GM12878 (cell line): ENCODE measurements around the gene CNDP1. TPM values are rescaled to one million over a fixed set of nuclear protein-coding genes. Genes with fewer than 3 reads are reported as not detected.

Experiments used
- ATF3 ChIP-seq: IDR thresholded peaks from 2 replicates; pipeline ENCODE4 v1.6.1; 2011; ENCODE audit warnings: low read depth, mild to moderate bottlenecking, low read length, moderate library complexity, borderline replicate concordance; ENCODE audit errors: extremely low read depth
- ATF7 ChIP-seq: fragments of 450-650 bp; IDR thresholded peaks from 2 replicates; pipeline ENCODE4 v1.6.1; 2016; ENCODE audit warnings: low read depth, mild to moderate bottlenecking
- BHLHE40 ChIP-seq, 2 experiments: fragments of 450-650 bp in 1 of 2; IDR thresholded peaks; 2 replicates each; pipeline ENCODE4 v1.6.1; 2011 to 2017; ENCODE audit warnings: low read depth in 2 of 2, borderline replicate concordance in 1 of 2, improper control_type of control experiment in 1 of 2, low read length in 1 of 2, mild to moderate bottlenecking in 1 of 2
- CHD1 ChIP-seq: IDR thresholded peaks from 2 replicates; pipeline ENCODE4 v1.6.1; 2012; ENCODE audit warnings: low read depth, low read length, improper control_type of control experiment
- DPF2 ChIP-seq: fragments of 450-650 bp; IDR thresholded peaks from 2 replicates; pipeline ENCODE4 v1.6.1; 2017; ENCODE audit warnings: mild to moderate bottlenecking
- E2F4 ChIP-seq: IDR thresholded peaks from 2 replicates; pipeline ENCODE4 v1.6.1; 2012; ENCODE audit warnings: low read depth, low read length, improper control_type of control experiment
- EGR1 ChIP-seq, 2 experiments: IDR thresholded peaks; 1 replicate in 1 of 2; 2 replicates in 1 of 2; pipeline ENCODE4 v1.6.1; 2011 to 2012; ENCODE audit warnings: low read depth in 2 of 2, low read length in 2 of 2, borderline replicate concordance in 1 of 2, mild to moderate bottlenecking in 1 of 2, moderate library complexity in 1 of 2
- ETV6 ChIP-seq, 2 experiments: fragments of 450-650 bp in 1 of 2; IDR thresholded peaks in 1 of 2; conservative IDR thresholded peaks in 1 of 2; 2 replicates each; pipeline ENCODE4 v1.6.1; 2014; ENCODE audit warnings: antibody characterized with exemption in 1 of 2, borderline replicate concordance in 1 of 2, low read depth in 1 of 2, mild to moderate bottlenecking in 1 of 2, moderate library complexity in 1 of 2
- HDGF ChIP-seq: fragments of 450-650 bp; IDR thresholded peaks from 2 replicates; pipeline ENCODE4 v1.6.1; 2016; ENCODE audit warnings: antibody characterized with exemption
- IRF3 ChIP-seq: fragments of 450-650 bp; IDR thresholded peaks from 2 replicates; pipeline ENCODE4 v1.6.1; 2014; ENCODE audit warnings: mild to moderate bottlenecking
- IRF4 ChIP-seq: IDR thresholded peaks from 2 replicates; pipeline ENCODE4 v1.6.1; 2011; ENCODE audit warnings: low read depth, low read length
- KDM1A ChIP-seq: fragments of 200-600 bp; sonication (generic); IDR thresholded peaks from 2 replicates; pipeline ENCODE4 v1.6.1; 2016; ENCODE audit warnings: borderline replicate concordance
- MYB ChIP-seq: fragments of 150-350 bp; IDR thresholded peaks from 2 replicates; pipeline ENCODE4 v1.6.1; 2014; ENCODE audit warnings: mild to moderate bottlenecking, low read depth, low read length, borderline replicate concordance
- NBN ChIP-seq: fragments of 450-650 bp; IDR thresholded peaks from 2 replicates; pipeline ENCODE4 v1.6.1; 2016
- NR2C2 ChIP-seq: IDR thresholded peaks from 2 replicates; pipeline ENCODE4 v1.6.1; 2011; ENCODE audit warnings: borderline replicate concordance, low read depth; ENCODE audit not compliant: control insufficient read depth, insufficient read length
- PKNOX1 ChIP-seq: fragments of 450-650 bp; IDR thresholded peaks from 2 replicates; pipeline ENCODE4 v1.6.1; 2016; ENCODE audit warnings: mild to moderate bottlenecking
- POU2F2 ChIP-seq: IDR thresholded peaks from 3 replicates; pipeline ENCODE4 v1.6.1; 2011; ENCODE audit warnings: low read depth, mild to moderate bottlenecking, low read length, borderline replicate concordance
- RAD51 ChIP-seq: fragments of 450-650 bp; IDR thresholded peaks from 2 replicates; pipeline ENCODE4 v1.6.1; 2016; ENCODE audit warnings: moderate library complexity, mild to moderate bottlenecking, inconsistent platforms
- RELA ChIP-seq: fragments of 450-650 bp; IDR thresholded peaks from 2 replicates; pipeline ENCODE4 v1.8.0; 2014; ENCODE audit warnings: borderline replicate concordance; ENCODE audit not compliant: partially characterized antibody
- RFX5 ChIP-seq: IDR thresholded peaks from 2 replicates; pipeline ENCODE4 v1.6.1; 2011; ENCODE audit warnings: low read depth, low read length, improper control_type of control experiment
- SIX5 ChIP-seq: IDR thresholded peaks from 2 replicates; pipeline ENCODE4 v1.6.1; 2011; ENCODE audit warnings: mild to moderate bottlenecking, low read depth, low read length, moderate library complexity; ENCODE audit not compliant: severe bottlenecking
- SP1 ChIP-seq: IDR thresholded peaks from one replicate; pipeline ENCODE4 v1.6.1; 2011; ENCODE audit warnings: low read depth, low read length
- SREBF2 ChIP-seq: IDR thresholded peaks from 2 replicates; pipeline ENCODE4 v1.6.1; 2012; ENCODE audit warnings: mild to moderate bottlenecking, low read length
- SRF ChIP-seq, 2 experiments: IDR thresholded peaks; 2 replicates each; pipeline ENCODE4 v1.6.1; 2011; ENCODE audit warnings: low read depth in 2 of 2, low read length in 2 of 2, mild to moderate bottlenecking in 1 of 2, moderate library complexity in 1 of 2
- TCF7 ChIP-seq: IDR thresholded peaks from 2 replicates; pipeline ENCODE4 v1.6.1; 2014; ENCODE audit warnings: antibody characterized with exemption, borderline replicate concordance
- USF1 ChIP-seq: IDR thresholded peaks from 2 replicates; pipeline ENCODE4 v1.6.1; 2011; ENCODE audit warnings: borderline replicate concordance, low read depth, mild to moderate bottlenecking, moderate library complexity, mixed read lengths, low read length; ENCODE audit not compliant: insufficient read depth; ENCODE audit errors: extremely low read length
- YY1 ChIP-seq: IDR thresholded peaks from 2 replicates; pipeline ENCODE4 v1.6.1; 2011; ENCODE audit warnings: low read depth, mild to moderate bottlenecking, low read length
- ZSCAN29 ChIP-seq: fragments of 450-650 bp; IDR thresholded peaks from 2 replicates; pipeline ENCODE4 v1.6.1; 2017; ENCODE audit warnings: mild to moderate bottlenecking, moderate library complexity
- polyA plus RNA-seq, 11 experiments: library from polyadenylated mRNA; depleted of rRNA in 4 of 11; unstranded in 6 of 11; stranded (reverse) in 5 of 11; fragments of >200 nt; fragmentation: Nextera tagmentation in 4 of 11; fragmentation: Illumina TruSeq in 1 of 11; extraction: Ambion mirVana in 4 of 11; extraction: Trizol in 1 of 11; gene quantifications; 1 replicate in 1 of 11; 2 replicates in 10 of 11; pipeline versions ENCODE4 v1.2.1 to v1.2.3, GENCODE V29; 2011 to 2016; ENCODE audit warnings: inconsistent platforms in 2 of 11, missing spikeins in 2 of 11, low read depth in 1 of 11
- total RNA-seq, 4 experiments: library from RNA; depleted of rRNA in 3 of 4; stranded (reverse); fragments of >200 nt in 3 of 4; fragmentation: Illumina TruSeq in 1 of 4; extraction: Trizol in 1 of 4; gene quantifications; 2 replicates each; pipeline versions ENCODE4 v1.2.1 to v1.2.3, GENCODE V29; 2013 to 2021

CNDP1 gene
- total and polyA plus RNA-seq, 10 of the 15 experiments (the other 5 are each of a cell fraction or from before 2014, with no cell fraction given): 0.04 to 0.05 TPM; not detected in 8

GRCh38 chr18:74499633-74500032 is 34.7 kb upstream of the CNDP1 start (continued):
- TF ChIP-seq USF1: no peak
- no peak for TF ChIP-seq ZSCAN29
- TF ChIP-seq SIX5: no peak
- no peak for TF ChIP-seq SRF (IDR thresholded peaks at IDR 0.05; ENCODE audit: low read depth in 2 of 2, low read length in 2 of 2)
- no peak for TF ChIP-seq RELA
- TF ChIP-seq MYB: no peak
- TF ChIP-seq IRF3: no peak
- no peak for TF ChIP-seq KDM1A
- no peak for TF ChIP-seq SP1
- no peak for TF ChIP-seq CHD1
- TF ChIP-seq EGR1 (IDR thresholded peaks at IDR 0.05; ENCODE audit: borderline replicate concordance in 1 of 2, low read depth in 2 of 2, low read length in 2 of 2): no peak
- TF ChIP-seq NBN: no peak
- TF ChIP-seq HDGF: no peak
- TF ChIP-seq RAD51: peak; percentile 66
- TF ChIP-seq BHLHE40 (IDR thresholded peaks at IDR 0.05; ENCODE audit: borderline replicate concordance in 1 of 2, low read depth in 2 of 2, low read length in 1 of 2): peak in 1 of 2 experiments; percentile 55; a peak in 1 of 4 replicates
- no peak; a peak in 1 of 4 replicates for TF ChIP-seq ETV6 (conservative IDR thresholded peaks at IDR 0.05 in 1 of 2, IDR thresholded peaks at IDR 0.05 in 1 of 2; ENCODE audit: borderline replicate concordance in 1 of 2, low read depth in 1 of 2)
- TF ChIP-seq DPF2: no peak
- TF ChIP-seq E2F4: no peak
- TF ChIP-seq ATF7: no peak
- no peak for TF ChIP-seq NR2C2
- no peak for TF ChIP-seq PKNOX1
- TF ChIP-seq SREBF2: no peak
- no peak for TF ChIP-seq IRF4
- no peak for TF ChIP-seq ATF3
- peak; percentile 84 for TF ChIP-seq YY1
- no peak; the same call in 1 of the 2 replicates for TF ChIP-seq TCF7
- TF ChIP-seq POU2F2: peak; percentile 54; the same call in 1 of the 3 replicates
- no peak for TF ChIP-seq RFX5
